AG09319 (cell line): ENCODE measurements around the gene RSPH9.

ENCODE experiments used
- DNase-seq: peaks from one replicate; pipeline ENCODE4 v3.0.0-alpha.2; 2010; ENCODE audit warnings: low read depth; ENCODE audit errors: extremely low read depth
- TF ChIP-seq, protein P1 (sequence below): IDR thresholded peaks from 2 replicates; pipeline ENCODE4 v1.5.1; 2011; ENCODE audit warnings: low read depth, mild to moderate bottlenecking, inconsistent platforms, low read length, moderate library complexity

The RSPH9 gene

DNA sequence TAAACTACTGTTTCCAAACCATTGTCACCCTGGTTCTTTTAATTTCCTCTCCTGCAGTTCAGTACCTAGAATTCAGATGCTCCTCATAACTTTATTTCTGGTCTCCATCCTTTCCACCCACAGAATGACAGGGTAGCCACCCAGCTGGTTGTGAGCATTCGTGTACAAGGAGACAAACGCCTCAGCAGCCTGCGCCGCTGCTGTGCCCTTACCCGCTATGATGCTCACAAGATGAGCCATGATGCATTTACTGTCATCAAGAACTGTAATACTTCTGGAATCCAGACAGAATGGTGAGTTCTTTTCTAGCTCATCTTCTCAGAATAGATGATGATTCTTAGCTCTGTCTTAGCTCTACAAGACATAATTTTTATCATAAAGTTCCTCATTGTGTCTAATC lies 34.4 kb upstream of the RSPH9 start:
- no peak for DNase-seq
- TF ChIP-seq, protein P1, sequence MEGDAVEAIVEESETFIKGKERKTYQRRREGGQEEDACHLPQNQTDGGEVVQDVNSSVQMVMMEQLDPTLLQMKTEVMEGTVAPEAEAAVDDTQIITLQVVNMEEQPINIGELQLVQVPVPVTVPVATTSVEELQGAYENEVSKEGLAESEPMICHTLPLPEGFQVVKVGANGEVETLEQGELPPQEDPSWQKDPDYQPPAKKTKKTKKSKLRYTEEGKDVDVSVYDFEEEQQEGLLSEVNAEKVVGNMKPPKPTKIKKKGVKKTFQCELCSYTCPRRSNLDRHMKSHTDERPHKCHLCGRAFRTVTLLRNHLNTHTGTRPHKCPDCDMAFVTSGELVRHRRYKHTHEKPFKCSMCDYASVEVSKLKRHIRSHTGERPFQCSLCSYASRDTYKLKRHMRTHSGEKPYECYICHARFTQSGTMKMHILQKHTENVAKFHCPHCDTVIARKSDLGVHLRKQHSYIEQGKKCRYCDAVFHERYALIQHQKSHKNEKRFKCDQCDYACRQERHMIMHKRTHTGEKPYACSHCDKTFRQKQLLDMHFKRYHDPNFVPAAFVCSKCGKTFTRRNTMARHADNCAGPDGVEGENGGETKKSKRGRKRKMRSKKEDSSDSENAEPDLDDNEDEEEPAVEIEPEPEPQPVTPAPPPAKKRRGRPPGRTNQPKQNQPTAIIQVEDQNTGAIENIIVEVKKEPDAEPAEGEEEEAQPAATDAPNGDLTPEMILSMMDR = no peak

DNA sequence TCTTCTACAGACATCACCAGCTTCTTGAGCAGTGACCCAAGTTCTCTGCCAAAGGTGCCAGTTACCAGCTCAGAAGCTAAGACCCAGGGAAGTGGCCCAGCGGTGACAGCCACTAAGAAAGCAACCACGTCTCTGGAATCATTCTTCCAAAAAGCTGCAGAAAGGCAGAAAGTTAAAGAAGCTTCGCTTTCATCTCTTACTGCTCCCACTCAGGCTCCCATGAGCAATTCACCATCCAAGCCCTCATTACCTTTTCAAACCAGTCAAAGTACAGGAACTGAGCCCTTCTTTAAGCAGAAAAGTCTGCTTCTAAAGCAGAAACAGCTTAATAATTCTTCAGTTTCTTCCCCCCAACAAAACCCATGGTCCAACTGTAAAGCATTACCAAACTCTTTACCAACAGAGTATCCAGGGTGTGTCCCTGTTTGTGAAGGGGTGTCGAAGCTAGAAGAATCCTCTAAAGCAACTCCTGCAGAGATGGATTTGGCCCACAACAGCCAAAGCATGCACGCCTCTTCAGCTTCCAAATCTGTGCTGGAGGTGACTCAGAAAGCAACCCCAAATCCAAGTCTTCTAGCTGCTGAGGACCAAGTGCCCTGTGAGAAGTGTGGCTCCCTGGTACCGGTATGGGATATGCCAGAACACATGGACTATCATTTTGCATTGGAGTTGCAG lies 31.0 kb upstream of the RSPH9 start:
- no peak for DNase-seq
- TF ChIP-seq, protein P1 = no peak

DNA sequence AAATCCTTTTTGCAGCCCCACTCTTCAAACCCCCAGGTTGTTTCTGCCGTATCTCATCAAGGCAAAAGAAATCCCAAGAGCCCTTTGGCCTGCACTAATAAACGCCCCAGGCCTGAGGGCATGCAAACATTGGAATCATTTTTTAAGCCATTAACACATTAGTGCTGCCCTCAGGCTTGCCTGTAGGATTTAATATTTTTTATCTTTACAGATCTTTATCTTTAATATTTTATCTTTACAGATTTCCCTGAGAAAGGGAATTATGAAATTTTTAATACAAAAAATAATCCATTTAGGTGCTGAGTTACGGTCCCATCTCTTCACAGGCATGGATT lies 30.5 kb upstream of the RSPH9 start:
- TF ChIP-seq, protein P1 = no peak
- no peak for DNase-seq

DNA sequence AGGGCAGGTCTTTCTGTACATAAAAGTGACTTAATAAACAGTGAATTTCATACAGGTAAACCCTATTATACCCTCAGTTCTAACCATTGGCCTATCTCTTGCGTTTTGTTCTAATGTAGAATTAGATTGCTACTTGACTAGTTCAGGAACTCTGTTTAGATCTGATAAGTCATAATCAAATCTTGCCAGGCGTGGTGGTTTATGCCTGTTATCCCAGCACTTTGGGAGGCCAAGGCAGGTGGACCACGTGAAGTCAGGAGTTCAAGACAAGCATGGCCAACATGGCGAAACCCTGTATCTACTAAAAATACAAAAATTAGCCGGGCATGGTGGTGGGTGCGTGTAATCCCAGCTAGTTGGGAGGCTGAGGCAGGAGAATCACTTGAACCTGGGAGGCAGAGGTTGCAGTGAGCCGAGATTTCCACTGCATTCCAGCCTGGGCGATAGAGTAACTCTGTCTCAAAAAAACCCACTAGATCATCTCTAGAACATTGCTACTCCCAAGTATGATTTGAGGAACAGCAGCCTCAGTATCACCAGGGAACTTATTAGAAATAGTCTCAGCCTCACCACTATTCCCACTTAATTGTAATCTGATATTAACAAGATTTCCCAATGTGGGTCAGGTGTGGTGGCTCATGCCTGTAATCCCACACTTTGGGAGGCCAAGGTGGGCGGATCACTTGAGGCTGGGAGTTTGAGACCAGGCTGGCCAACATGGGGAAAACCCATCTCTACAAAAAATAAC lies 27.9 kb upstream of the RSPH9 start:
- no peak for DNase-seq
- TF ChIP-seq, protein P1 = no peak

DNA sequence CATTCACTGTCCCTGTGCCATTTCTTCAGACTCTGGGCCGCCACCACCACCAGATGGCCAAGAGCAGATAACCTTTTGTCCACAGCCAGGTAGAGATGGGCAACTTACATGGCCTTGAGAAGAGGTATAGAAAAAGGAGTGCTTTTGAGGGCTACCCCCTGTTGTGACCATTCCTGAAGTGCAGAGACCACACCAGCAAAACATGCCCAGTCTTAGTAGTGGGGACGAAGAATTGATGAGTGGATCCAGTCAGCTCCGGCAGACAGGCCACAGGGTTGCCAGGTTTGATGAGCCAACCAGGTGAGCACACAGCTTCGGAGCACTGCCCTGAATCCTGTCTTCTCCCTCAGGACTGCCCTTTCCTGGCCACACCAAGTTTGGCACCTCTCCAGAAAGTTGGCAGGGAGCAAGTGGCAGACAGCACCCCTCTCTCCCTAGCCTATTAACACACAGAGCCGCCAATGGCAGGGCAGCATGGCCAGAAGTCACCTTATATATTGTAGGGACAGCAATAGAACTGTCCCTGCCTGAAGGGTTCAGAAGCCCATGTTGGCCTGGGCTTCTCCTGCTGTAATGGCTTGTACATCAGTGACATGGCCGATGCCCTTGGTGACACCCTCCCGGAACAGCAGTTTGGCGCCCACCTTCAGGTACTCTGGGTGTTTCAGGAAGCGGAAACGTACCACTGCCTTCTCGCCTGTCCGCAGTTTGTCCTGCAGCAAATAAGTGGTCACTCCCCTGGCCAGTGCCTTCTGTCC lies 23.6 kb upstream of the RSPH9 start:
- TF ChIP-seq, protein P1 = no peak
- DNase-seq = no peak

DNA sequence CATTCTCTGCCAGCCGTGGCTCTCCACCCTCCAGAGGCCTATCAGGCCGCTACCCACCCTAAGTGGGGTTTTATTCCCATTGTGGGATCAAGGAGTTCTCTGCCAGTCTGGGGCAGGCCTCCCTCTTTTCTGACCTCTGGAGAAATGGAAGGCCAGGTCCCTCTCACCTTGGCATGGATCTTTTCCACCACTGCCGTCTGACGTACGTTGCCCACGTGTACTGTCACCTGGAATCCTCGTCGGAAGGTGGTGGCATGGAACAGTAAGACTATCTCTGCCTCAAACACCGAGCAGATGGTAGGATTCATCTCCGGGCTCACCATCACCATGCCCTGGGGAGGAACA lies 23.0 kb upstream of the RSPH9 start:
- TF ChIP-seq, protein P1 = no peak
- no peak for DNase-seq

DNA sequence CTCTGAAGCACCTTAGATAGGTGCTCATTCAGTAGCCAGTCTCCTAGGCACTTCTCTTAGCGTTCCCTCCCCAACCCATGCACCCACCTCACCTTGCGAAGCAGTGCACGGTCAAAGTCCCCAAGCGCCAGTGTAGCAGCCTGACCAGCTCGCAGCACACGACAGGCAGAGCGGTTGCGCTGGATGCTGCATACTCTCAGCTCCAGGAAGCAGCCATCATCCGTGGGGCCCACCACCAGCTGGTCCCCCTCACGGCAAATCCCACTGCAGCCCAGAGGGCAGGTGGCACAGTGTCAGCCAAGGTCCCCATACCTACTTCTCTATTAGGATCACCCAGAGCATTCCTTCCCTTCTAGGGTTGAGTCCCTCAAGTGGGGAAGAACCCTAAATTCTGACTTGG lies 22.3 kb upstream of the RSPH9 start:
- TF ChIP-seq, protein P1 = no peak
- DNase-seq = no peak
